HEK293T (cell line): ENCODE data around the gene ALDH3A1.

Experiments used
- CTCF ChIA-PET: fragments of 350-600 bp; formaldehyde crosslinking; extraction: SDS; loops from one replicate; lab custom pipeline; 2021; ENCODE audit warnings: antibody characterized with exemption, inconsistent platforms; lab: Yijun Ruan, JAX
- POLR2A ChIA-PET: fragments of 350-600 bp; formaldehyde crosslinking; extraction: SDS; loops from one replicate; lab custom pipeline; 2020; ENCODE audit warnings: antibody characterized with exemption, inconsistent platforms; lab: Yijun Ruan, JAX
- DNase-seq: peaks from one replicate; pipeline ENCODE4 v3.0.0; 2012; ENCODE audit warnings: mixed read lengths; ENCODE audit errors: extremely low spot score
- ARNT ChIP-seq: fragments of 450-650 bp; IDR thresholded peaks from 2 replicates; pipeline ENCODE4 v1.6.1; 2017; ENCODE audit warnings: mild to moderate bottlenecking
- BHLHE40 ChIP-seq: fragments of 450-650 bp; IDR thresholded peaks from 2 replicates; pipeline ENCODE4 v1.6.1; 2016; ENCODE audit warnings: mild to moderate bottlenecking, moderate library complexity, borderline replicate concordance
- CTBP1 ChIP-seq: fragments of 450-650 bp; IDR thresholded peaks from 2 replicates; pipeline ENCODE4 v1.6.1; 2016; ENCODE audit warnings: borderline replicate concordance
- ELF4 ChIP-seq: fragments of 450-650 bp; IDR thresholded peaks from 2 replicates; pipeline ENCODE4 v1.6.1; 2017; ENCODE audit warnings: antibody characterized with exemption
- FOXA1 ChIP-seq: fragments of 450-650 bp; IDR thresholded peaks from 2 replicates; pipeline ENCODE4 v1.6.1; 2016; ENCODE audit warnings: mild to moderate bottlenecking
- FOXK2 ChIP-seq: fragments of 450-650 bp; IDR thresholded peaks from 2 replicates; pipeline ENCODE4 v1.6.1; 2016; ENCODE audit warnings: mild to moderate bottlenecking
- FOXM1 ChIP-seq: fragments of 450-650 bp; IDR thresholded peaks from 2 replicates; pipeline ENCODE4 v1.6.1; 2017; ENCODE audit warnings: mild to moderate bottlenecking, borderline replicate concordance
- HDGF ChIP-seq: fragments of 450-650 bp; IDR thresholded peaks from 2 replicates; pipeline ENCODE4 v1.6.1; 2017; ENCODE audit warnings: antibody characterized with exemption, borderline replicate concordance
- L3MBTL2 ChIP-seq: fragments of 450-650 bp; conservative IDR thresholded peaks from 2 replicates; pipeline ENCODE4 v1.6.1; 2016; ENCODE audit warnings: mild to moderate bottlenecking
- LEF1 ChIP-seq: fragments of 450-650 bp; IDR thresholded peaks from 2 replicates; pipeline ENCODE4 v1.6.1; 2017; ENCODE audit warnings: mild to moderate bottlenecking, borderline replicate concordance
- NFRKB ChIP-seq: fragments of 450-650 bp; IDR thresholded peaks from 2 replicates; pipeline ENCODE4 v1.6.1; 2016; ENCODE audit warnings: mild to moderate bottlenecking, moderate library complexity
- SP1 ChIP-seq: fragments of 450-650 bp; IDR thresholded peaks from 2 replicates; pipeline ENCODE4 v1.6.1; 2017
- SUZ12 ChIP-seq: fragments of 450-650 bp; IDR thresholded peaks from 2 replicates; pipeline ENCODE4 v1.6.1; 2016; ENCODE audit warnings: mild to moderate bottlenecking
- TARDBP ChIP-seq: fragments of 450-650 bp; IDR thresholded peaks from 2 replicates; pipeline ENCODE4 v1.6.1; 2016
- ZNF384 ChIP-seq: fragments of 450-650 bp; IDR thresholded peaks from 2 replicates; pipeline ENCODE4 v1.6.1; 2016
- TF ChIP-seq, protein P1 (sequence below): fragments of 450-650 bp; IDR thresholded peaks from 2 replicates; pipeline ENCODE4 v1.6.1; 2016

The ALDH3A1 gene

DNA sequence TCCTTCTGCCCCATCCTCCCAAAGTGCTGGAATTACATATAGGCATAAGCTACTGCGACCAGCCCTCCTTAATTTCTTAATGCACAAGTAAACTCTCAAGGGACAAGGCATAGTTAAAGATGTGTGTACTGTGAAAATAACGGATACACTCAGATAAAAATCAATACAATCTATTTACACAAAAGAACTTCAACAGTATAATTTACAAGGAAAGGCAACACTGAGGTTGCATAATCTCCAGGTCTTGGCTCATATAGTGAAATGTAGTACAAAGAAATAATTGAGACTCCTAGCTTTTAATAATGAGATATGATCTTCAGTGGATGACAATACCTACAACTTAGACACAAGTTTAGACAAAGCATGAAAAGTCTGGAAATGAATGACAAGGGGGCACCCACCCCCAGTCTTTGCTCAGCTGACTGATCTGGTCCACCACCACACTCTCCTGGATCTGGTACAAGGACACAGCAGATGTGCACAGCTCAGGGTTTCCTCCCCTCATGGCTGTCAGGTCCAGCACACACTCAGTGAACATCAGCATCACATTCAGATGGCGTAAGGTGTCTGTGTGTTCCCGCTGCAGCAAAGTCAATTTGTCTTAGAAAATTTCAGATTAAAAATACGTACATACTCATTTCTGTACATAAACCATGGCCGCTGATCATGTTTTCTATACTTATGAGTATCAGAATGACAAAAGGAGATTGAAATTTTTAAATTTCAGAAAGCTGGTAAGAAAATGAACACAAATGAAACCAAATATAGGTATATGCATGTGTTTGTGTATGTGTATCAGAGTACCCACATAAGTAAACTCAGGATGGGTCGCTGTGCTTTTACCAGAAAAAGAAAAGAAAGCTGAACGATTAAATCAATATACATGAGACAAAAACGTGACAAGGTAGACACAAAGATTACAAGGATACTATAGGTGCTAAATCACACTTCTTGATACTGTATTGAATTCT, 33.7 kb upstream of the ALDH3A1 start:
- TF ChIP-seq CTBP1 (no peak), SP1 (no peak), HDGF (no peak), ELF4 (no peak), FOXA1 (no peak), FOXK2 (no peak), L3MBTL2 (no peak), TARDBP (no peak), LEF1 (no peak), ZNF384 (no peak), ARNT (no peak), FOXM1 (no peak), BHLHE40 (no peak), NFRKB (no peak), SUZ12 (no peak)
- TF ChIP-seq, protein P1, sequence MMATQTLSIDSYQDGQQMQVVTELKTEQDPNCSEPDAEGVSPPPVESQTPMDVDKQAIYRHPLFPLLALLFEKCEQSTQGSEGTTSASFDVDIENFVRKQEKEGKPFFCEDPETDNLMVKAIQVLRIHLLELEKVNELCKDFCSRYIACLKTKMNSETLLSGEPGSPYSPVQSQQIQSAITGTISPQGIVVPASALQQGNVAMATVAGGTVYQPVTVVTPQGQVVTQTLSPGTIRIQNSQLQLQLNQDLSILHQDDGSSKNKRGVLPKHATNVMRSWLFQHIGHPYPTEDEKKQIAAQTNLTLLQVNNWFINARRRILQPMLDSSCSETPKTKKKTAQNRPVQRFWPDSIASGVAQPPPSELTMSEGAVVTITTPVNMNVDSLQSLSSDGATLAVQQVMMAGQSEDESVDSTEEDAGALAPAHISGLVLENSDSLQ = no peak
- DNase-seq = no peak
- ChIA-PET CTCF (interaction anchor here (0.7 to 1.8 kb wide), 3 partner anchors 16 to 132 kb away, joined by 3 to 7 read pairs (median 3); no protein-coding TSS in a partner anchor), POLR2A (no interaction called here)

- no peak for DNase-seq
Observed at GRCh38 chr17:19780846-19781245, 32.7 kb upstream of the ALDH3A1 start.

DNA sequence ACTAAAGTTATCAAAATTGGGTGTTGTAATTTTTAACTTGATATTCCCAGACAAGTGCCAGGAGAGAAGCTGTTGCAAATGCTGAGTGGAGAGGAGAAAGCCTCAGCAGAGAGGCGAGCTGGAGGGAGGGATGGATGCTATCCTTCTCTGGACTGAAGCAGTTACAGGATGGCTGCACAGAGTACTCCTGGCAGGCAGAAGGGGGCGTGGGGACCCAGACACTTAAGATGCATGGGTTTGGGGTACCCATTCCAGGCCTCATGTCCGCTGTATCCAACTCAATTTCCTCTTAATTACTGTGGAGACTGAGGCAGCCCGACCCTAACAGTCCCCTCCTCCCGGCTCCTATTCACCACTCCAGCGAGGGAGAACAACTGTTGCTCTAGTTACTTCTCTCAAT, 25.4 kb upstream of the ALDH3A1 start:
- DNase-seq = no peak
- CTCF ChIA-PET = interaction anchor here (1.5 to 3.3 kb wide), 2 partner anchors 11 to 29 kb away, joined by 3 to 16 read pairs; no protein-coding TSS in a partner anchor
- TF ChIP-seq FOXA1 (no peak), ARNT (no peak)
- POLR2A ChIA-PET = no interaction called here

More at GRCh38 chr17:19780846-19781245, 32.7 kb upstream of the ALDH3A1 start:
- ChIA-PET CTCF (interaction anchor here (0.6 to 1.8 kb wide), 3 partner anchors 8 to 18 kb away, joined by 5 to 7 read pairs (median 5); no protein-coding TSS in a partner anchor), POLR2A (no interaction called here)
- TF ChIP-seq ZNF384 (no peak), BHLHE40 (no peak), L3MBTL2 (no peak), HDGF (no peak), LEF1 (no peak), SP1 (no peak), SUZ12 (no peak)

DNA sequence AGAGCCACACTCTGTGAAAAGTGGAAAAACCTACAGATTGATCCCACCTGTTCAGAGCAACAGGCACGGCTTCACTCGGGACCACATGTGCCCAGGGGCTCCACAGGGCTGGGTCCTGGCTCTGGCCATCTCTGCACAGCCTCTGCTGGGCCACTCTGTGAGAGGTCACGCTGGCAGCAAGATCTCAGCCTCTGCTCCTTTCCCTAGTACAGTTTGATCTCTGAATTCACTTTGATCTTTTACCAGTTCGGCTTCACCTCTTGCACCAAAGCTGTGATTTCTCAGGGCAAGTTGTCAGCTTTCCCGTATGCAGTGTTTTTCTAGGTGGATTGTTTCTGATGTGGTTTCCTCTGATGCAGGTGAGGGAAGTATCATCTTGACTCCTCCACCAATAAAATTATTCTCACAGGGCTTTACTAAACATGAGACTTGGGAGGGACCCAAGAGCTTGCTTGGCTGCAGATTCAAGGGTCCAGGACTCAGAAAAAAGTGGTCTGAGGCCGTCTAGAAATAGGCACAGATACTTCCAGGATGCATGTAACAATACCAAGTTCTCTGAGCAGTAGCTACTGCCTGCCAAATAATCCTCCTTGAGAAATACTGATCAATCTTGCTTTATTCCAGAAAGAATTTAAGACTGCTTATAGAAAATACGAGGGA, 24.0 kb upstream of the ALDH3A1 start:
- POLR2A ChIA-PET = no interaction called here
- TF ChIP-seq FOXK2 (no peak), TARDBP (no peak), SP1 (no peak), L3MBTL2 (no peak), LEF1 (no peak), ZNF384 (no peak), HDGF (no peak), NFRKB (no peak), FOXA1 (no peak), ELF4 (no peak)
- TF ChIP-seq, protein P1 = no peak
- no peak for DNase-seq
- CTCF ChIA-PET = interaction anchor here (3.3 kb wide), 1 partner anchor 9 kb away, joined by 16 read pairs; no protein-coding TSS in a partner anchor

DNA sequence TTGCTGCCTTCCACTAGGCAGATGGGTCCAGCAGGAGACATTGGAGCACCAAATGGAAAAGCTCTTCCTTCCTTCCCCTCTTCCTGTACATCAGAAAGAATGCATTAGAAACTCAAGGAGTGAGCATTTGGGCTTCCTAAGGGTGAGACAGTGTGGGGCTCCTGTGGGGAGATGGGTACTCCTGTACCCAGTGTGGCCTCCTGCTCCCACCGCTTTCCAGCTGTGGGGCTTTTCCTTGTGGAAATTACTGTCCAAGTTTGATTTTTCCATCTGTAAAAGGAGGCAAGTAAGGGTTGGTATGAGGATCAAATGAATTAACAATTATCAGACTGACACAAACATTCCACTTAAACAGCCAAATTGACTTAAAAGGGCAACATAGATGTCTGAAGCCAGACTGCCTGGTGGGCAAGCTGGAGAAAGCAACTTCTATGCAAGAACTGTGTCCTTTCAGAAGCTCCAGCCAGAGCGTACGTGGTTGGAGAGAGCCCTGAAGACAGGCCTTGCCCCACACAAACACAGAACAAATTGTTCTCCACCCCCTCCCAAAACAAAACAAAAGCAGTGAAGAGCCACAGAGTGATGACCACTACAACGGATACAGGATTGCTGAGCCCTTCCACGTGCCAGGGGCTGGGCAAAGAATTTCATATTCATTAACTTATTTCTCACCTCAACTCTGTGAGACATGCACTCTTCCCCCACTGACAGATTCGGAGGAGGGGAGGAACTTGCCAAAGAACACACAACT, 23.1 kb upstream of the ALDH3A1 start:
- ChIA-PET CTCF (interaction anchor here (0.8 to 3.3 kb wide), 3 partner anchors 8 to 324 kb away, joined by 3 to 16 read pairs (median 3); no protein-coding TSS in a partner anchor), POLR2A (no interaction called here)
- DNase-seq = no peak
- TF ChIP-seq FOXK2 (no peak), SP1 (no peak), ARNT (no peak), FOXA1 (no peak)

- ChIA-PET CTCF (interaction anchor here (0.8 kb wide), 1 partner anchor 17 kb away, joined by 3 read pairs; no protein-coding TSS in a partner anchor), POLR2A (no interaction called here)
- no peak for DNase-seq
- TF ChIP-seq FOXM1 = no peak
- TF ChIP-seq BHLHE40 = no peak
- no peak for TF ChIP-seq FOXK2
- TF ChIP-seq L3MBTL2 = no peak
Observed at GRCh38 chr17:19769946-19770652, 22.0 kb upstream of the ALDH3A1 start.
